Activated naive CD4-positive, alpha-beta T cell treated with anti-CD3 and anti-CD28 coated beads, Interleukin-2, amount 50 U/mL, for 24 hours (primary cell): Measurements from ENCODE around the gene ACKR3.

Experiments used
- H3K27ac Mint-ChIP-seq: one replicate; pipeline ENCODE4 v1.8.0; 2021; ENCODE audit warnings: mild to moderate bottlenecking, mixed read lengths
- H3K27me3 Mint-ChIP-seq: one replicate; pipeline ENCODE4 v1.8.0; 2021; ENCODE audit warnings: mixed read lengths
- H3K36me3 Mint-ChIP-seq: one replicate; pipeline ENCODE4 v1.8.0; 2021; ENCODE audit warnings: mixed read lengths
- H3K4me1 Mint-ChIP-seq: one replicate; pipeline ENCODE4 v1.8.0; 2021; ENCODE audit warnings: mixed read lengths
- H3K4me3 Mint-ChIP-seq: one replicate; pipeline ENCODE4 v1.8.0; 2021; ENCODE audit warnings: mild to moderate bottlenecking, mixed read lengths
- H3K9me3 Mint-ChIP-seq: one replicate; pipeline ENCODE4 v1.8.0; 2021; ENCODE audit warnings: mixed read lengths

The ACKR3 gene

DNA sequence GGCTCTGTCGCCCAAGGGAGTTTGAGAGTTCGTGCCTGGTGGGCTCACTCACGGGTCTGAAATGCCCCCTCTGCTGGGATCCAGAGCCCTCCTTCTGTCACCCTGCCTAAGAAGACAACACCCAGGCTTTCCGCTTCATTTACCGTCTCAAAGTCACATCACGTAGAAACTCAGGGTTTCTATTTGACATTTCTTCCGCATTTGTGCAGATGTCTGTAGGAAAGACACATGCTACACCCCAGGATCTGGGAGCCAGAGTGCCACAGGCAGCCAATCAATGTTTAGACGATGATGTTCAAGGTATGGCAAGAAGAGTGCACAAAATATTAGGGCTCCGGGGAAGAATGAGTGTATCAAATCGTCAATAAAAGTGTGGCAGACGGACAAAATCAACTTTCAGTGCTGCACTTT lies 24.4 kb upstream of the ACKR3 start:
- Mint-ChIP-seq H3K27me3 (no peaks in the 10 kb centered on the region), H3K9me3 (no peaks in the 10 kb centered on the region), H3K4me3 (peak overlapping the region; percentile 83), H3K36me3 (peaks cover 26% of the 10 kb centered on the region), H3K27ac (peak overlapping the region; percentile 97), H3K4me1 (peaks cover 96% of the 10 kb centered on the region)

DNA sequence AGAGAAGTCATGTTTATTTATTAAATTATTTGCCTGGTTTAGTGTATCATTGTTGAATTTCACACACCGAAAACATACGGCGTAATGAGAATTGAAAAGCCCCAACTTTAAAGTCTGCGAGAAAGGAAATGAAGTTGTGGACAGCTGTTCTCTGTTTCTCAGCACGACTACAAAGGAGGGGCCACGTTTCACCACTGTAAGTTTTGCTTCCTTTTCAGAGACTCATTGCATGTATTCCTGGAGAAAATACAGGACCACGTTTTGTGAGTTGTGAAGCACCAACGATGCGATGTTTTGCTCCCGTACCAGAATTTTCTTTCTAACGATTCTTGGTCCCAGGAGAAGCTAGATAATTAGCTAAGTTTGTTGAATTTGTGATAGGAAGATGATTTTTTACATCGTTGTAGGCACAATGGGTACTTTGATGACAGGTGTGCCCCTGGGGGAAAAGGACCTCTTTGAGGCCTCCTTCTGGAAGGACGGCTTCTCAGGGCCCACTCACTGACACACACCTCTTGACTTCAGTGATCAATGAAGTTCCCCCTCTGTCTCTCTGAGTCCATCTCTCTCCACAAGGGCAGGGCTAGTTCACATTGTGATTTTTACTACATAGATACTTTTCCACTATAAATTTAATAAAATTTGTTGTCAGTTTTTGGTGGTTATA lies 23.7 kb upstream of the ACKR3 start:
- H3K4me1 Mint-ChIP-seq, result peaks cover 96% of the 10 kb centered on the region
- no peaks in the 10 kb centered on the region for H3K27me3 Mint-ChIP-seq
- H3K36me3 Mint-ChIP-seq, result peaks cover 24% of the 10 kb centered on the region
- peak overlapping the region; percentile 83 for H3K4me3 Mint-ChIP-seq
- peak overlapping the region; percentile 97 for H3K27ac Mint-ChIP-seq
- H3K9me3 Mint-ChIP-seq, result no peaks in the 10 kb centered on the region

DNA sequence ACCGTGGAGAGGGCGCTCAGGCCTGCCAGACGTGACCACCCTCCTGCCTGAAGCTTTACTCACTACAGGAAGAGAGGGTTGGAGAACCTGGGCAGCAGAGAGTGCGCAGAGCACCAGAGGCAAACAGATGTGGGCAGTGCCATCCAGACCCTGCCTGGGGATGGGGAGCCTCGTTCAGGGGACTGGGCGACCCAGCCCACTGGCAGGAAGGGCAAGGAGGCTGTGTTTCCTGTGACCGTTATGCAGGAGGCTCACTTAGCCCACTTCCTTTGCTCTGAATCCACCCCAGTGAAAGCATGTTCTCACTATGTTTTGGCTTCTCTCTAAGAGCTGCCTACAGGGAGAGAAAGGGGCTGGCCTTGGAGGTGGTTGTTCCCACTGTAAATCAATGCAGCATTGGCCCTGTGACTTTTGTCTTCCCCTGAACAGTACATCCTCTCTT lies 23.0 kb upstream of the ACKR3 start:
- Mint-ChIP-seq H3K27ac (peak overlapping the region; percentile 97), H3K36me3 (peaks cover 20% of the 10 kb centered on the region), H3K9me3 (no peaks in the 10 kb centered on the region), H3K4me1 (peaks cover 94% of the 10 kb centered on the region), H3K27me3 (no peaks in the 10 kb centered on the region), H3K4me3 (peak overlapping the region; percentile 83)

DNA sequence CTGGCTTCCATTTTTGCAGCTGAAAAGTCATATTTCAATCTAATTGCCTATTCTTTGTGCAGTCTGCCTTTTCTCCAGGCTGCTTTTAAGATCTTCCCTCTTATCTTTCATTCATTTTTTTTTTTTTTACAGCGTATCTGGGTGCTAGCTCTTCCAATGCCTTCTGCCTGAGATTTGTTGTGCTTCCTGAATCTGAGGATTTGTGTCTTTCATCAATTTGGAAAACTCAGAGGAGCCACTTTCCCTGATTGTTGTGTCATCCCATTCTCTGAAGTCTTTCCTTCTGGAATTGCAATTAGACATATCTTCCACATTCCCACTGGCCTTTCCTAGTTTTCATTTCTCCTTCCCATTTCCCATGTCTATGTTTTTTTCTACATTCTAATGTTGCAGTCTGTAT lies 21.9 kb upstream of the ACKR3 start:
- Mint-ChIP-seq H3K27ac (peak overlapping the region; percentile 82), H3K36me3 (peaks cover 12% of the 10 kb centered on the region)

DNA sequence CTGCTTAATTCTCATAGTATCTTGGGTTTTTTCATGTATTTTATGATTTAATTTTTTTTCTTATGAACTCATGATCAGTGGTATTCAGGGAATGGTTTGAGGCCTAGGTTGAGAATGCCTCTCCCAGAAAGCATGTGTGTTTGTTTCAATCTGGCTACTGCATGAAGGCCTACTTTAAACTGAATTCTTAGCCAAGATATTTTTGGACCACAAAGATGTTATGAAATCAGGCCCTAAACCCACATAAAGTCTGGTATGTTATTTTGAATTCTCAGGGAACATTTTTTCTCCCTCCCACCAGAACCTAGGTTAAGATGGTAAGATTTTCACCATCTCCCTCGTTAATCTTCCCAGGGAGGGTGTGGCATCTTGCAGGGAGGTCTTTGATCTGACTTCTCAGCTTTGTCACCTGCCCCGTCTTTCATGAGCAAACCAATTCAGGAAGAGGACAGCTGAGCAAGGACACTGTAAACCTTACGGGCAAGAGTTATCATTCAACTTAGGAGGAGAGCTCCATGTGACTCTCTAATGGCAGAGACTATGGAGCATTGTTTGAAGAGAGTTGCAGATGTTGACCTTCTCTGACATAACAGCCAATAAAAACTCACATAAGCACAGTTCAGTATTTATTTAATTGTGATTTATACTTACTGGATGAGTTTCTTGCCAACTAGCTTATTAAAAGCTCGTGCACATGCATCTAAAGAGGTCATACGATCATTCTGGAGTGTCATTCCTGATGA lies 21.3 kb upstream of the ACKR3 start:
- peaks cover 8% of the 10 kb centered on the region for H3K36me3 Mint-ChIP-seq
- H3K27ac Mint-ChIP-seq, result peak overlapping the region; percentile 91
- peak overlapping the region; percentile 17 for H3K4me3 Mint-ChIP-seq
- peaks cover 94% of the 10 kb centered on the region for H3K4me1 Mint-ChIP-seq
- H3K27me3 Mint-ChIP-seq, result no peaks in the 10 kb centered on the region
- H3K9me3 Mint-ChIP-seq, result no peaks in the 10 kb centered on the region

More for the DNA sequence above, 21.9 kb upstream of the ACKR3 start:
- H3K4me1 Mint-ChIP-seq, result peaks cover 94% of the 10 kb centered on the region
- peak overlapping the region; percentile 2 for H3K4me3 Mint-ChIP-seq
- no peaks in the 10 kb centered on the region for H3K9me3 Mint-ChIP-seq
- no peaks in the 10 kb centered on the region for H3K27me3 Mint-ChIP-seq

DNA sequence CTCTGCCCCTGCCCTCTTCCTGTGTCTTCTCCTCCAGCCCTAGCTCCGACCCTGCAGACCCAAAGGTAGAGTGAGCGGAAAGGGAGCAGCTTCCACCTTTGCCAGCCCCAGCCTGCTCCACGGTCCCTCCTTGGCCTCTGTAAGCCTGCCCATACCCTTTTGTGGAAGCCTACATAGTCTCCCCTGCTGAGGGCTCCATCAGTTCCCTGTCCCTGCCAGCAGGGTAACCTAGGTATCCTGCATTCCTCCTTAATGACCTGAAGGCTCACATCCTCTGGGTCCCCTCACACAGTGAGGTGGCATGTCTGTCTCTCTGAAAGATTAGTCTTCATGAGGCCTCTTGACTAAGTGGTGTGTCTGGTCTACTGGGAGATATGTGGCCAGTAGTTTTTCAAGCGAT lies 20.5 kb upstream of the ACKR3 start:
- H3K36me3 Mint-ChIP-seq, result peaks cover 12% of the 10 kb centered on the region
- peaks cover 96% of the 10 kb centered on the region for H3K4me1 Mint-ChIP-seq
- H3K4me3 Mint-ChIP-seq, result peak overlapping the region; percentile 30
- peaks cover 4% of the 10 kb centered on the region for H3K9me3 Mint-ChIP-seq
- H3K27ac Mint-ChIP-seq, result peak overlapping the region; percentile 91
- no peaks in the 10 kb centered on the region for H3K27me3 Mint-ChIP-seq

DNA sequence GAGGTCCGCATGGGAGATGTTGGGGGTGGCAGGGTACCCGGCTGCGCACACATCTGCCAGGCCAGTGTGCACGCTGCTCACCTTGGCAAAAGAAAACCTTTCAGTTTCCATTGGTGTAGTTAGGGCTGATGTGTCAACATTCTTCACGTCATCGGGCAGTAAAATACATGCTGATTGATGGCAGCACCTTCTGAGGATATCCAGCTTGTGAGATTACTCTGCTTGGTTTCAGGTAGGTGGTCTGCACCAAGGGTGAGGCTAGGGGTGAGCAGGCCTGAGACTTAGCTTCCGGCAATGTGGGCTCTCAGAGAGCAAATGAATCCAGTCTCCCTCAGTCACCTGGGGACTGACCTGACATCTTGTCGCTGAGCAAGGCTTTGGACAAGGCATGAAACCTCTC lies 19.3 kb upstream of the ACKR3 start:
- Mint-ChIP-seq H3K4me3 (no peak overlapping the region), H3K27ac (no peak overlapping the region), H3K4me1 (peaks cover 96% of the 10 kb centered on the region), H3K9me3 (peaks cover 4% of the 10 kb centered on the region), H3K27me3 (no peaks in the 10 kb centered on the region), H3K36me3 (peaks cover 8% of the 10 kb centered on the region)

DNA sequence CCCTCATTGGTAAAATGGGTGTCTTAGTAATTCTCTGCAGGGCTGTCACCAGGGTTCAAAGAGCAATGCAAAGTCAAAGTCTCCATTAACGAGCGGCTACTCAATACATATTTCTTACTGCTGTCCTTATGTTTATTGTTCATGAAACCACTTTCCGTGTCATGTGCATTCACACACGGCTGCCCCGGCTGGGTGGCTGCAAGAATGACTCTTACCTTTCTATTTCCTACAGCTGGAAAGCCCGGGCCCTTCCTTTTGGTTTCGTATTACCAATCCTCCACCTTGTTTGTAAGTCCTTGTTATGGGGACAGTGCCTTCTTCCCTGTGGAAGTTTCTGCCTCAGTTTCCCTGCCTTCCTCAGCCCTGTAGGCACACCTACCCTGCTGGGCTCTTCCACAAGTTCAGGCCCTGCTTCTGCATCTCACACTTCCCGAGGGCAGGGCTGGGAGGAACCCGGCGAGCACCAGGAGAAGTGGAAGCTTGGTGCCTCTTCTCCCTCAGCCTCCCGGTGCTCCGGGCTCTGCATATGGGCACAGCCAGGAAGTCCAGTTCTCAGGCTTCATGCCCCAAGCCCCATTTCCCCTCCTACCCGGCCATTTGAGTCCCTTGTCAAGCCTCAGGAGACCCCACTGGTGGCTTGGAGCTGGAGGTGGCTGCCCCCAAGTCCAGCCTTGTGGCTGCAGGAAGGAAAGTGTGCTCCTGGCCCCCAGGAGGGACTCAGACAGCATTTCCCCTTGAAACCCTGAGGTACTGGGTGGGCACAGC lies 18.7 kb upstream of the ACKR3 start:
- no peak overlapping the region for H3K4me3 Mint-ChIP-seq
- H3K4me1 Mint-ChIP-seq, result peaks cover 96% of the 10 kb centered on the region
- peaks cover 4% of the 10 kb centered on the region for H3K9me3 Mint-ChIP-seq
- no peak overlapping the region for H3K27ac Mint-ChIP-seq
- H3K36me3 Mint-ChIP-seq, result peaks cover 8% of the 10 kb centered on the region
- no peaks in the 10 kb centered on the region for H3K27me3 Mint-ChIP-seq

DNA sequence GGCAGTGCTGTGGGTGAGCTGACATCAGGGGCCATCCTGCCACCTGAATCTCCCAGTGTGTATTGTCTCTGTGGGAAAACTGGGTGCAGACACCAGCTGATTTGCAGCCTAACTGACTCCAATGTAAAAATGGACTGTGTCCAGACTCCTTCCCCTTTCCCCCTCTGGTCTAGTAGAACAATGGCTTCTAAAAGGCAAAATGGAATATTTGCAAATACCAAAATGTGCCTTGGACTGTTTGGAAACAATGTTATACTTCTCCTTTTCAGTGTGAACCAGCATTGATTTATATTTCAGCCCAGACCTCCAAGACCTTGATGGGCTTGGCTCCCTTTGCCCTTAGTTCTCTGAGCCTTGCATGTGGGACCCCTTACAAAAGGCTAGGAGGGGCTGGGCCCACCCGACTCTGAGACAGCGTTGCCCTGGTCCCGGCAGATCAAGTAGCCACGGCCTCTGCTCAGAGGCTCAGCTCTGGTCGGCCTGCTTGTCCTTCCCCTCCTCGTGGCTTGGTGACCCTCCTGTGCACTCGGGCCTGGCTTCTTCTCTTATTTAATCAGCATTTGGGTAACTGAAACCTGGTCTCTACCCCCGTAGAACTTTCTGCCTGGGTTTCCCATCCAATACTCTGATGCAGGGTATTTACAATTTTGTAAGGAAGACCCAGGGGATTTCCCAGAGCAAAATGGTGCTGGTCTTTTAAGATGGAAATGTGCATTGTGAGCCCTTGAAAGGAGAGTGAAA lies 18.0 kb upstream of the ACKR3 start:
- peaks cover 4% of the 10 kb centered on the region for H3K9me3 Mint-ChIP-seq
- H3K4me3 Mint-ChIP-seq, result no peak overlapping the region
- H3K27me3 Mint-ChIP-seq, result no peaks in the 10 kb centered on the region
- H3K27ac Mint-ChIP-seq, result peak overlapping the region; percentile 70
- H3K36me3 Mint-ChIP-seq, result peaks cover 8% of the 10 kb centered on the region
- H3K4me1 Mint-ChIP-seq, result peaks cover 94% of the 10 kb centered on the region

DNA sequence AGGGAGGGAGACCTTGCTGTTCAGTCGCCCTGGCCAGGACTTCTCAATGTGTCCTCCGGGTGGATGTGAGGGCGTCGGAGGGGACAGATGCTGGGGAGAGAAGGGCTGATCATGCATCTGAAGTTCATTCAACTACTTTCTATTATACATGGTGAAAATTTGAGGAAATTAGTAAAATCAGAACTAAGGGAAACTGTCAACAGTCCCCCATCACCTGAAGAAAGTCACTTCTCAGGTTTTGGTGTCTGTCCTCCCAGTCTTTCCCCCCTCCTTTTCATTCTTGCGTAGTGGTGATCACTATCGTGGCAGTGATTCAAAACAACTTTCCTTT lies 17.4 kb upstream of the ACKR3 start:
- Mint-ChIP-seq H3K27ac (peak overlapping the region; percentile 70), H3K27me3 (no peaks in the 10 kb centered on the region), H3K36me3 (peaks cover 8% of the 10 kb centered on the region), H3K9me3 (peaks cover 4% of the 10 kb centered on the region), H3K4me1 (peaks cover 89% of the 10 kb centered on the region), H3K4me3 (no peak overlapping the region)

DNA sequence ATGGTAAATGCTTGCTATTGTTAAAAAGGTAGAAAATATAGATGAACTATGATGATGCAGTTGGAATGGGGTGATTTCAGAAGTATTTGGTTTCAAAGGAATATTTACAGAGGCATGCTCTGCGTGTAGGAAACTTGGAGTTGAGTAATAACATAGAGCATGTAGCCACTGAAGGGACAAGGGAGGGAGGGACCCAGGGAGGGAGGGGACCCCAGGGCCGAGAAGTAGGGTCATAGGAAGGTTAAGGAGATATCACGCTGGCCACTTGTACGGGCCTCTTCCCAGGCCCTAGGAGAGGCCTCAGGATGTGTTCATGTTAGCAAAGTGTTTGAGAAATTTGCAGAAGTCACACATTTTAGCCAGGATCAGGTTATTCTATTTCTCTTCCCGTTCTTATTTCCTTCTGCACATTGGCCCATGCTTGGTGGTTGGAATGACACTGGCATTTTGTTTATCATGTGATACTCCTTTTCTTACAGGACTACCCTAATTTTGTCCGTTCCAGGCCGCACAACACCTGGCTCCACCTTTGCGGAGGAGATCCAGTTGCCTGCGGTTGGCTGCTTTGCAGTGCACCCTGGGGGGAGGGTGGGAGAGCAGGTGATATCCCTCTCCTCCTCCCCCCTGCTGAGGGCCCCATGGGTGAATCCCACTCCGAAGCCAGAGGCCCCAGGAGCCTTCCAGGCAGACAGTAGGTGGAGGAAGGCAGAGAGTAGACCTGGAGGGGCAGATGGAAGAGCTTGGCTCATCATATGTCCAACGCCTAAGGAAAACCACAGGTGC lies 16.9 kb upstream of the ACKR3 start:
- no peaks in the 10 kb centered on the region for H3K27me3 Mint-ChIP-seq
- peaks cover 4% of the 10 kb centered on the region for H3K9me3 Mint-ChIP-seq
- no peak overlapping the region for H3K4me3 Mint-ChIP-seq
- H3K27ac Mint-ChIP-seq, result peak overlapping the region; percentile 61
- H3K36me3 Mint-ChIP-seq, result peaks cover 8% of the 10 kb centered on the region
- peaks cover 89% of the 10 kb centered on the region for H3K4me1 Mint-ChIP-seq

DNA sequence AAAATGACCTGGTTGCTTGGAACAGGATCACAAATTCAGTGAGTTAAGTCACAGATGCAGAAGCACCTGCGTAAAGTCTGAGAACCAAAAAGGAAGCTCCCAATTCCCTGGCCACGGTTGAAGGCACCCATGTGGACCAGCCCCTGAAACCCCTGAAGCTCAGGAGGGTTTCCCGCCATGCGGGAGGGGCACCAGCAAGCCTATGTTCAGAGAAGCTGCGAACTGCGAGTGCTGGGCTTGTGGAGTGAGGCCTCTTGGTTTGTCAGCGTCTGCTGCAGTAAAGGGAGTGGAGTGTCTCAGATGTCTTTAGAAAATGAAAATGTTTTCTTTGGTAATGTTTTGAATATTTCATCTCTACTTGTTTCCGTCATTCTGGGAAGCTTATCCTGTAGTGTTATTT lies 16.1 kb upstream of the ACKR3 start:
- H3K4me3 Mint-ChIP-seq, result no peak overlapping the region
- peak overlapping the region; percentile 54 for H3K27ac Mint-ChIP-seq

DNA sequence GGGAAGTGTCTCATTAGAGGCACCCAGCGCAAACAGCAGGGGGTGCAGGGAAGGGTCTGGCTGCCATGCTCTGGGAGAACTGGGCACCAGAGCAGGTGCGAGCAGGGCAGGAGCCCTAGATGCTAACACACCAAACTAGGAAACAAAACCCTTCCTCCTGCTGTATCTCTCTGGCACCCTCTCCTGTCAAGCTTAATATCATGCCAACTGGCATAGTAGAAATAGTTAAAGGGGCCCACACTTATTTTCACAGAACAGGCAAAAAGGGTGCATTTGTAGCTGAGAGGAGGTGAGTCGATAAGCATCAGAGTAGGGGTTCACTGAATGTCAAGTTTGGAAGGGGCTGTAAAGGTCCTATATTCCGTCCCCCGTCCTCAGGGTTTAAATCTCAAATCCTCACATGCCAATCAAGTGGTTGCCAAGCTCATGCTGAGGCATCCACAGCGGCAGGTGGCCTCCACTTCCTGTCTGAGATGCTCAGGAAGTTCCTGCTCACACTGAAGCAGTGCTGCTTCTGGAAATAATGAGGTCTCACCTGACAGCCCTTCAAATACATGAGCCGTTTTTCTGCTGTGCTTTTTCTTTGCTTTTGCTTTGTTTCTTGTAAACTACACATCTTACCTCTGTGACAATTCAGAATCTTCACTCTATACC lies 14.9 kb upstream of the ACKR3 start:
- Mint-ChIP-seq H3K9me3 (peaks cover 4% of the 10 kb centered on the region), H3K4me1 (peaks cover 87% of the 10 kb centered on the region), H3K4me3 (peak overlapping the region; percentile 39), H3K27me3 (no peaks in the 10 kb centered on the region), H3K36me3 (peaks cover 5% of the 10 kb centered on the region), H3K27ac (peak overlapping the region; percentile 78)

More for the DNA sequence above, 16.1 kb upstream of the ACKR3 start:
- Mint-ChIP-seq H3K4me1 (peaks cover 89% of the 10 kb centered on the region), H3K36me3 (peaks cover 6% of the 10 kb centered on the region), H3K27me3 (no peaks in the 10 kb centered on the region), H3K9me3 (peaks cover 4% of the 10 kb centered on the region)

DNA sequence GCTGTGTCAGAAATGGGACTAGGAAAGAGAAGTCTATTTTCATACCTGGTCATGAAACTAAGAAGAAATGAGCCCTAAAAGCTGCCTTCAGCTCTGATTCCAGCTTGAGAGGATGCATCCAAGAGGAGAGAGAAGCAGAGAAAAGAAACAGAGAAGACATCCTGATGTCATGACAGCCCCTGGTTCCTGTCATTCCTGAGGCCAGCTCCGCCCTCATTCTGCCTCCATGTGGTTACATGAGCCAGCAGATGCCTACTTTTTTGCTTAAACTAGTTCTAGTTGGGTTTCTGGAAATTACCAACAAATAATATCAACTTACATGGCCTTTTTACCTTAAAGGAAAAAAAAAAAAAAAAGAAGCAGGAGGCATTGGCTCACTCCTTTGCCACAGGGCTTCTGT lies 14.1 kb upstream of the ACKR3 start:
- Mint-ChIP-seq H3K27me3 (no peaks in the 10 kb centered on the region), H3K4me3 (peak overlapping the region; percentile 39), H3K36me3 (peaks cover 5% of the 10 kb centered on the region), H3K9me3 (peaks cover 4% of the 10 kb centered on the region), H3K27ac (peak overlapping the region; percentile 78), H3K4me1 (peaks cover 87% of the 10 kb centered on the region)
